ENCODE results near the gene MICU2. TPM values are rescaled to one million over a fixed set of nuclear protein-coding genes. Genes with fewer than 3 reads are reported as not detected.
"Not testable (repeated sequence)": the region's sequence is repeated elsewhere in the genome, so short reads cannot be mapped to it uniquely, and the experiment has no call there.

Gene MICU2
- total RNA-seq, 1 donor from 2014 or later: 61.9 TPM

DNA sequence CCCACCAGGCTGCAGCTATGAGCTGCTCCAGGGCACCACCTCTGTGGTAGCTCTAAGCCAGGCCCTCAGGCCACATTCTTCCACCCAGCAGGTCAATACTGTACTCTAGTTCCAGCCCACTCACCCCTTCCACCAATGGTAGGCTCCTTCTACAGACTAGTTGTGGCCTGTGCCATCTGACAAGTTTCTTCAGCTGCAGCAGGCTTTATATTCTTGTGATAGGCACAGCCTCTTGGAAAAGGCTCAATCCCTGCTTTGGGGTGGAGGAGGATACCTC is 8.5 kb downstream of the MICU2 start:
- H3K27ac ChIP-seq: no peak overlapping the region

GRCh38 chr13:21594715-21595545 is 9.0 kb downstream of the MICU2 start:
- TF ChIP-seq POLR2A (IDR thresholded peaks at IDR 0.05): no peak
- no peak overlapping the region for H3K27ac ChIP-seq
- no peak overlapping the region for H3K4me3 ChIP-seq
- H3K27me3 ChIP-seq: no peaks in the 10 kb centered on the region
- H3K36me3 ChIP-seq: no peaks in the 10 kb centered on the region
- no peaks in the 10 kb centered on the region for H3K9me3 ChIP-seq
- intact Hi-C loops (cut with DNase I): no loop called here
- DNase-seq (ENCODE audit: extremely low spot score in 2 of 2): no peak
- peaks cover 9% of the 10 kb centered on the region for H3K4me1 ChIP-seq

More for the DNA sequence above, 8.5 kb downstream of the MICU2 start:
- Histone ChIP-seq H3K9me3 (no peaks in the 10 kb centered on the region), H3K4me1 (peaks cover 9% of the 10 kb centered on the region), H3K4me3 (no peak overlapping the region), H3K27me3 (no peaks in the 10 kb centered on the region), H3K36me3 (no peaks in the 10 kb centered on the region)
- no peak for DNase-seq (ENCODE audit: extremely low spot score in 2 of 2)
- intact Hi-C loops (cut with DNase I): no loop called here
- no peak for TF ChIP-seq POLR2A (IDR thresholded peaks at IDR 0.05)
- no peak for TF ChIP-seq POLR2AphosphoS5 (IDR thresholded peaks at IDR 0.05; ENCODE audit: insufficient read depth in 1 of 2, low read depth in 1 of 2)
- no peak for TF ChIP-seq CTCF (IDR thresholded peaks at IDR 0.05)

DNA sequence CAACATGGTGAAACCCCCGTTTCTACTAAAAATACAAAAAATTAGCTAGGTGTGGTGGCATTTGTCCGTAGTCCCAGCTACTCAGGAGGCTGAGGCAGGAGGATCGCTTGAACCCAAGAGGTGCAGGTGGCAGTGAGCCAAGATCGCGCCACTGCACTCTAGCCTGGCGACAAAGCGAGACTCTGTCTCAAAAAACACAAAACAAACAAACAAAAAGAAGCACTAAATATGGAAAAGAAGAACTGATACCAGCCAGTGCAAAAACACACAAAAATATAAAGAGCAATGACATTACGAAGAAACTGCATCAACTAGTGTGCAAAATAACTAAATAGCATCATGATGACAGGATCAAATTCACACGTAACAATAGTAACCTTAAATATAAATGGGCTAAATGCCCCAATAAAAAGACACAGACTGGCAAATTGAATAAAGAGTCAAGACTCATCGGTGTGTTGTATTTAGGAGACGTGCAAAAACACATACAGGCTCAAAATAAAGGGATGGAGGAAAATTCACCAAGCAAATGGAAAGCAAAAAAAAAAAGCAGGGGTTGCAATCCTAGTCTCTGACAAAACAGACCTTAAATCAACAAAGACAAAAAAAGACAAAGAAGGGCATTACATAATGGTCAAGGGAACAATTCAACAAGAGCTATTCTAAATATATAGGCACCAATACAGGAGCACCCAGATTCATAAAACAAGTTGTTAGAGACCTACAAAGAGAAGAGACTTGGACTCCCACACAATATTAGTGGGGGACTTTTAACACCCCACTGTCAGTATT is 13.1 kb downstream of the MICU2 start:
- H3K36me3 ChIP-seq; H3K9me3 ChIP-seq; DNase-seq (ENCODE audit: extremely low spot score in 2 of 2); H3K27ac ChIP-seq; H3K27me3 ChIP-seq; H3K4me3 ChIP-seq; intact Hi-C loops (cut with DNase I); H3K4me1 ChIP-seq: not testable (repeated sequence)

GRCh38 chr13:21590231-21590630 is 13.7 kb downstream of the MICU2 start:
- Histone ChIP-seq H3K27me3 (no peaks in the 10 kb centered on the region), H3K27ac (no peak overlapping the region), H3K9me3 (no peaks in the 10 kb centered on the region), H3K4me3 (no peak overlapping the region), H3K36me3 (no peaks in the 10 kb centered on the region), H3K4me1 (peaks cover 3% of the 10 kb centered on the region)
- TF ChIP-seq CTCF (IDR thresholded peaks at IDR 0.05): no peak
- TF ChIP-seq POLR2A (IDR thresholded peaks at IDR 0.05): no peak
- TF ChIP-seq POLR2AphosphoS5 (IDR thresholded peaks at IDR 0.05; ENCODE audit: insufficient read depth in 1 of 2, low read depth in 1 of 2): no peak
- intact Hi-C loops (cut with DNase I): no loop called here
- no peak for DNase-seq (ENCODE audit: extremely low spot score in 2 of 2)

GRCh38 chr13:21589510-21589909 is 14.5 kb downstream of the MICU2 start:
- H3K27me3 ChIP-seq; H3K27ac ChIP-seq; DNase-seq (ENCODE audit: extremely low spot score in 2 of 2); H3K4me1 ChIP-seq; intact Hi-C loops (cut with DNase I); H3K9me3 ChIP-seq; H3K36me3 ChIP-seq; H3K4me3 ChIP-seq: not testable (repeated sequence)

DNA sequence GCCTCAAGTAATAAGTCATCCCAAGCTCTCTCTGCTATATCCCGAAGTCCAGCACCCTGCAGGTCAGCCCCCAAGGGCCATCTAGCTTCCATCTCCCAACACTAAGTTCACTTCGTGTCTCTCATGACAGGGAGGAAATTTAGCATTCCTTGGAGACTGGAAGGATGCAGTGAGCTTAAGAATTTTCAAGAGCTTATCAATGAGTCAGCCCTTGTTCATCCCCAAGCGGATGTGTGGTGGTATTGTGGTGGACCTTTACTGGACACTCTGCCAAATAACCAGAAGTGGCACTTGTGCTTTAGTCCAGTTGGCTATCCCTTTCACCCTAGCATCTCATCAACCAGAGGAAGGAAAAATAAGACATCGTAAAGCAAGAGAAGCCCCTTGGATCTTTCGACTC is 15.6 kb downstream of the MICU2 start:
- H3K4me3 ChIP-seq; H3K4me1 ChIP-seq; H3K9me3 ChIP-seq; DNase-seq (ENCODE audit: extremely low spot score in 2 of 2); H3K27ac ChIP-seq; H3K27me3 ChIP-seq; H3K36me3 ChIP-seq; intact Hi-C loops (cut with DNase I): not testable (repeated sequence)

- intact Hi-C loops (cut with DNase I): no loop called here
- H3K4me1 ChIP-seq: no peaks in the 10 kb centered on the region
- H3K27ac ChIP-seq: no peak overlapping the region
- H3K27me3 ChIP-seq: no peaks in the 10 kb centered on the region
- no peak for DNase-seq (ENCODE audit: extremely low spot score in 2 of 2)
- H3K9me3 ChIP-seq: no peaks in the 10 kb centered on the region
- no peak for TF ChIP-seq POLR2A (IDR thresholded peaks at IDR 0.05)
- no peak overlapping the region for H3K4me3 ChIP-seq
- H3K36me3 ChIP-seq: no peaks in the 10 kb centered on the region
Observed at GRCh38 chr13:21584973-21585592, 18.9 kb downstream of the MICU2 start.
